SK-N-SH treated with all-trans-retinoic acid at 6 μM for 48 hours (cell line): ENCODE measurements around the gene TRDMT1.

Experiments
- ATAC-seq: fragments of 200-7000 bp; cut with Tn5 transposase; 3 replicates; pipeline ENCODE4 v1.9.1; 2020; ENCODE audit warnings: mild to moderate bottlenecking, moderate library complexity
- BACH2 ChIP-seq: fragments of 250-450 bp; sonication (Bioruptor Pico); IDR thresholded peaks from 2 replicates; pipeline ENCODE4 v1.9.0; 2021; ENCODE audit warnings: mild to moderate bottlenecking, borderline replicate concordance
- CSDC2 ChIP-seq: fragments of 250-450 bp; sonication (Bioruptor Pico); IDR thresholded peaks from 2 replicates; pipeline ENCODE4 v1.5.0; 2020; ENCODE audit warnings: mild to moderate bottlenecking, moderate library complexity
- GLIS3 ChIP-seq: fragments of 250-450 bp; sonication (Bioruptor Pico); IDR thresholded peaks from 2 replicates; pipeline ENCODE4 v1.5.0; 2020; ENCODE audit warnings: mild to moderate bottlenecking, moderate library complexity
- ISL1 ChIP-seq: fragments of 250-450 bp; sonication (Bioruptor Pico); IDR thresholded peaks from 2 replicates; pipeline ENCODE4 v2.1.2; 2022; ENCODE audit warnings: mild to moderate bottlenecking, moderate library complexity
- PPARA ChIP-seq: fragments of 250-450 bp; sonication (Bioruptor Pico); IDR thresholded peaks from 2 replicates; pipeline ENCODE4 v1.5.0; 2020; ENCODE audit warnings: mild to moderate bottlenecking, borderline replicate concordance
- RARB ChIP-seq: fragments of 250-450 bp; sonication (Bioruptor Pico); IDR thresholded peaks from 2 replicates; pipeline ENCODE4 v1.8.0; 2021; ENCODE audit warnings: mild to moderate bottlenecking, moderate library complexity
- SNAI2 ChIP-seq: fragments of 250-450 bp; sonication (Bioruptor Pico); IDR thresholded peaks from 2 replicates; pipeline ENCODE4 v1.5.0; 2020; ENCODE audit warnings: mild to moderate bottlenecking, moderate library complexity
- TOX ChIP-seq: fragments of 250-450 bp; sonication (Bioruptor Pico); IDR thresholded peaks from 2 replicates; pipeline ENCODE4 v1.8.0; 2021; ENCODE audit warnings: mild to moderate bottlenecking, moderate library complexity, borderline replicate concordance
- ZC3H10 ChIP-seq: fragments of 250-450 bp; sonication (Bioruptor Pico); IDR thresholded peaks from 2 replicates; pipeline ENCODE4 v1.5.1; 2021; ENCODE audit warnings: mild to moderate bottlenecking, moderate library complexity
- ZFP30 ChIP-seq: fragments of 450-650 bp; formaldehyde crosslinking; IDR thresholded peaks from 2 replicates; pipeline ENCODE4 v1.5.0; 2022; ENCODE audit warnings: mild to moderate bottlenecking, moderate library complexity
- ZNF565 ChIP-seq: fragments of 450-650 bp; formaldehyde crosslinking; conservative IDR thresholded peaks from 2 replicates; pipeline ENCODE4 v1.5.0; 2020; ENCODE audit warnings: low read depth, mild to moderate bottlenecking, moderate library complexity
- ZNF70 ChIP-seq: fragments of 450-650 bp; formaldehyde crosslinking; IDR thresholded peaks from 2 replicates; pipeline ENCODE4 v1.5.0; 2020; ENCODE audit warnings: mild to moderate bottlenecking, moderate library complexity
- ZNF8 ChIP-seq: fragments of 450-650 bp; formaldehyde crosslinking; IDR thresholded peaks from 2 replicates; pipeline ENCODE4 v1.5.0; 2020; ENCODE audit warnings: mild to moderate bottlenecking, moderate library complexity
- TF ChIP-seq, protein P1 (sequence below): fragments of 250-450 bp; sonication (Bioruptor Pico); IDR thresholded peaks from 2 replicates; pipeline ENCODE4 v1.5.1; 2021; ENCODE audit warnings: mild to moderate bottlenecking, moderate library complexity
- TF ChIP-seq, protein P2 (sequence below): fragments of 250-450 bp; sonication (Bioruptor Pico); IDR thresholded peaks from 2 replicates; pipeline ENCODE4 v1.5.0; 2020; ENCODE audit warnings: mild to moderate bottlenecking, moderate library complexity
- TF ChIP-seq, protein P3 (sequence below): fragments of 250-450 bp; sonication (Bioruptor Pico); IDR thresholded peaks from 2 replicates; pipeline ENCODE4 v1.8.0; 2020; ENCODE audit warnings: mild to moderate bottlenecking, moderate library complexity, borderline replicate concordance
- TF ChIP-seq, protein P4 (sequence below): fragments of 250-450 bp; sonication (Bioruptor Pico); IDR thresholded peaks from 2 replicates; pipeline ENCODE4 v1.5.1; 2020; ENCODE audit warnings: low read depth, mild to moderate bottlenecking, moderate library complexity
- TF ChIP-seq, protein P5 (sequence below): fragments of 250-450 bp; sonication (Bioruptor Pico); IDR thresholded peaks from 2 replicates; pipeline ENCODE4 v1.8.0; 2021; ENCODE audit warnings: low read depth, mild to moderate bottlenecking, moderate library complexity, borderline replicate concordance

Gene TRDMT1

DNA sequence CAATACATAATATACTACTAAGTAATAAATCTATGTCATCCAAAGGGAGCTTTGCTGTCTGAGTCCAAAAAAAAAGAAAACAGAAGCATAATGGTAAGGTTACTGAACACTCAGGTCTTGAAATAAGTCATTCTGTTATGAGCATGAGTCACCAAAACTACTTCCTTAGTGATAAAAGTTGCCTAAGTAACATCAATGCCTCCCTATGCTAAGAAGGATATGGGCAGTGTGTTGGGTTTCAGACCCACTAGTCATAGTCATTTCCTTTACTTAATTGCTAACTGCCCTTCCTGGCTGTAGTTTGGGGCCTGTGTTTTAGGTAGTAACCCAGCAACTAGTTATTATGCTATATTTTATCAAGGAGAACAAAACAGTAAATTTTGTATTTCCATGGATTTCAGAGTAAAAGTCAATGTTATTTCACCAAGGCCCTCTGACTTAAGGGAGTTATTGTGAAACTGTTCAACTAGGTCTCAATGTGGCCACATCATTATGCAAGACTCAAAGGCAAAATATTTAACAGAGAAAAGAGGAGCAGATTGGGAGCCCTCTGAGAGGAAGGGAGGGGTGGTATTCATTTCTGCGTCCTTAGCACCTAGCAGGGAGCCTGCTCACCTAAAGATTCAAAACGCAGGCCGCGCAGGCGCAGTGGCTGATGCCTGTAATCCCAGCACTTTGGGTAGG is 14.9 kb upstream of the TRDMT1 start:
- TF ChIP-seq ISL1 (peak; percentile 53), ZC3H10 (CRISPR knock-in tag) (peak; percentile 84), SNAI2 (CRISPR knock-in tag) (no peak)
- TF ChIP-seq, protein P1, sequence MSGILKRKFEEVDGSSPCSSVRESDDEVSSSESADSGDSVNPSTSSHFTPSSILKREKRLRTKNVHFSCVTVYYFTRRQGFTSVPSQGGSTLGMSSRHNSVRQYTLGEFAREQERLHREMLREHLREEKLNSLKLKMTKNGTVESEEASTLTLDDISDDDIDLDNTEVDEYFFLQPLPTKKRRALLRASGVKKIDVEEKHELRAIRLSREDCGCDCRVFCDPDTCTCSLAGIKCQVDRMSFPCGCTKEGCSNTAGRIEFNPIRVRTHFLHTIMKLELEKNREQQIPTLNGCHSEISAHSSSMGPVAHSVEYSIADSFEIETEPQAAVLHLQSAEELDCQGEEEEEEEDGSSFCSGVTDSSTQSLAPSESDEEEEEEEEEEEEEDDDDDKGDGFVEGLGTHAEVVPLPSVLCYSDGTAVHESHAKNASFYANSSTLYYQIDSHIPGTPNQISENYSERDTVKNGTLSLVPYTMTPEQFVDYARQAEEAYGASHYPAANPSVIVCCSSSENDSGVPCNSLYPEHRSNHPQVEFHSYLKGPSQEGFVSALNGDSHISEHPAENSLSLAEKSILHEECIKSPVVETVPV (CRISPR knock-in tag) = no peak
- ATAC-seq = peak; percentile 85

DNA sequence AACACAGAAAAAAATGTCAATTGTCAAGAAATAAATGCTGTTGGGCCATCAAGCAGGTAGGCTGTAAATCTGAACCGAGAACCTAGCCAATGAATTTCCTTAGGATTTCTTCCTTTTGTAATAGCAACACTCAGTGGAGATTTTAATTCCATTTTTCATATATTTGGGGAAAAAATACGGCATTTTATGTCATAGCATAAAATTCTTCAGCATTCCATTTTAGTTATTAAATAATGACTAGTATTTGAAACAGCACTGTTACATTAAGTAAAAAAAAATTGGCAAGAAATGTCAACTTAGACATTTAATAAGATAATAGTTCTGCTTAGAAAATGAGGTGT is 14.3 kb upstream of the TRDMT1 start:
- ATAC-seq = no peak
- TF ChIP-seq RARB (CRISPR knock-in tag) (no peak), PPARA (CRISPR knock-in tag) (no peak), GLIS3 (CRISPR knock-in tag) (no peak), CSDC2 (CRISPR knock-in tag) (no peak), ZFP30 (CRISPR knock-in tag) (no peak), ZC3H10 (CRISPR knock-in tag) (no peak), TOX (no peak), ZNF70 (CRISPR knock-in tag) (no peak), ISL1 (no peak), BACH2 (CRISPR knock-in tag) (no peak), SNAI2 (CRISPR knock-in tag) (no peak), ZNF8 (CRISPR knock-in tag) (no peak), ZNF565 (CRISPR knock-in tag) (no peak)
- TF ChIP-seq, protein P2, sequence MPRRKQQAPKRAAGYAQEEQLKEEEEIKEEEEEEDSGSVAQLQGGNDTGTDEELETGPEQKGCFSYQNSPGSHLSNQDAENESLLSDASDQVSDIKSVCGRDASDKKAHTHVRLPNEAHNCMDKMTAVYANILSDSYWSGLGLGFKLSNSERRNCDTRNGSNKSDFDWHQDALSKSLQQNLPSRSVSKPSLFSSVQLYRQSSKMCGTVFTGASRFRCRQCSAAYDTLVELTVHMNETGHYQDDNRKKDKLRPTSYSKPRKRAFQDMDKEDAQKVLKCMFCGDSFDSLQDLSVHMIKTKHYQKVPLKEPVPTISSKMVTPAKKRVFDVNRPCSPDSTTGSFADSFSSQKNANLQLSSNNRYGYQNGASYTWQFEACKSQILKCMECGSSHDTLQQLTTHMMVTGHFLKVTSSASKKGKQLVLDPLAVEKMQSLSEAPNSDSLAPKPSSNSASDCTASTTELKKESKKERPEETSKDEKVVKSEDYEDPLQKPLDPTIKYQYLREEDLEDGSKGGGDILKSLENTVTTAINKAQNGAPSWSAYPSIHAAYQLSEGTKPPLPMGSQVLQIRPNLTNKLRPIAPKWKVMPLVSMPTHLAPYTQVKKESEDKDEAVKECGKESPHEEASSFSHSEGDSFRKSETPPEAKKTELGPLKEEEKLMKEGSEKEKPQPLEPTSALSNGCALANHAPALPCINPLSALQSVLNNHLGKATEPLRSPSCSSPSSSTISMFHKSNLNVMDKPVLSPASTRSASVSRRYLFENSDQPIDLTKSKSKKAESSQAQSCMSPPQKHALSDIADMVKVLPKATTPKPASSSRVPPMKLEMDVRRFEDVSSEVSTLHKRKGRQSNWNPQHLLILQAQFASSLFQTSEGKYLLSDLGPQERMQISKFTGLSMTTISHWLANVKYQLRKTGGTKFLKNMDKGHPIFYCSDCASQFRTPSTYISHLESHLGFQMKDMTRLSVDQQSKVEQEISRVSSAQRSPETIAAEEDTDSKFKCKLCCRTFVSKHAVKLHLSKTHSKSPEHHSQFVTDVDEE (CRISPR knock-in tag) = no peak
- TF ChIP-seq, protein P1 (CRISPR knock-in tag) = no peak
- TF ChIP-seq, protein P3, sequence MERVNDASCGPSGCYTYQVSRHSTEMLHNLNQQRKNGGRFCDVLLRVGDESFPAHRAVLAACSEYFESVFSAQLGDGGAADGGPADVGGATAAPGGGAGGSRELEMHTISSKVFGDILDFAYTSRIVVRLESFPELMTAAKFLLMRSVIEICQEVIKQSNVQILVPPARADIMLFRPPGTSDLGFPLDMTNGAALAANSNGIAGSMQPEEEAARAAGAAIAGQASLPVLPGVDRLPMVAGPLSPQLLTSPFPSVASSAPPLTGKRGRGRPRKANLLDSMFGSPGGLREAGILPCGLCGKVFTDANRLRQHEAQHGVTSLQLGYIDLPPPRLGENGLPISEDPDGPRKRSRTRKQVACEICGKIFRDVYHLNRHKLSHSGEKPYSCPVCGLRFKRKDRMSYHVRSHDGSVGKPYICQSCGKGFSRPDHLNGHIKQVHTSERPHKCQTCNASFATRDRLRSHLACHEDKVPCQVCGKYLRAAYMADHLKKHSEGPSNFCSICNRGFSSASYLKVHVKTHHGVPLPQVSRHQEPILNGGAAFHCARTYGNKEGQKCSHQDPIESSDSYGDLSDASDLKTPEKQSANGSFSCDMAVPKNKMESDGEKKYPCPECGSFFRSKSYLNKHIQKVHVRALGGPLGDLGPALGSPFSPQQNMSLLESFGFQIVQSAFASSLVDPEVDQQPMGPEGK (CRISPR knock-in tag) = no peak
- TF ChIP-seq, protein P4, sequence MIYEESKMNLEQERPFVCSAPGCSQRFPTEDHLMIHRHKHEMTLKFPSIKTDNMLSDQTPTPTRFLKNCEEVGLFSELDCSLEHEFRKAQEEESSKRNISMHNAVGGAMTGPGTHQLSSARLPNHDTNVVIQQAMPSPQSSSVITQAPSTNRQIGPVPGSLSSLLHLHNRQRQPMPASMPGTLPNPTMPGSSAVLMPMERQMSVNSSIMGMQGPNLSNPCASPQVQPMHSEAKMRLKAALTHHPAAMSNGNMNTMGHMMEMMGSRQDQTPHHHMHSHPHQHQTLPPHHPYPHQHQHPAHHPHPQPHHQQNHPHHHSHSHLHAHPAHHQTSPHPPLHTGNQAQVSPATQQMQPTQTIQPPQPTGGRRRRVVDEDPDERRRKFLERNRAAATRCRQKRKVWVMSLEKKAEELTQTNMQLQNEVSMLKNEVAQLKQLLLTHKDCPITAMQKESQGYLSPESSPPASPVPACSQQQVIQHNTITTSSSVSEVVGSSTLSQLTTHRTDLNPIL (CRISPR knock-in tag) = no peak
- TF ChIP-seq, protein P5, sequence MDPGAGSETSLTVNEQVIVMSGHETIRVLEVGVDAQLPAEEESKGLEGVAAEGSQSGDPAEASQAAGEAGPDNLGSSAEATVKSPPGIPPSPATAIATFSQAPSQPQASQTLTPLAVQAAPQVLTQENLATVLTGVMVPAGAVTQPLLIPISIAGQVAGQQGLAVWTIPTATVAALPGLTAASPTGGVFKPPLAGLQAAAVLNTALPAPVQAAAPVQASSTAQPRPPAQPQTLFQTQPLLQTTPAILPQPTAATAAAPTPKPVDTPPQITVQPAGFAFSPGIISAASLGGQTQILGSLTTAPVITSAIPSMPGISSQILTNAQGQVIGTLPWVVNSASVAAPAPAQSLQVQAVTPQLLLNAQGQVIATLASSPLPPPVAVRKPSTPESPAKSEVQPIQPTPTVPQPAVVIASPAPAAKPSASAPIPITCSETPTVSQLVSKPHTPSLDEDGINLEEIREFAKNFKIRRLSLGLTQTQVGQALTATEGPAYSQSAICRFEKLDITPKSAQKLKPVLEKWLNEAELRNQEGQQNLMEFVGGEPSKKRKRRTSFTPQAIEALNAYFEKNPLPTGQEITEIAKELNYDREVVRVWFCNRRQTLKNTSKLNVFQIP (CRISPR knock-in tag) = no peak
